Lower leg skin (tissue), 4 donors: ENCODE data around the gene CNIH3. TPM values are rescaled to one million over a fixed set of nuclear protein-coding genes. Genes with fewer than 3 reads are reported as not detected.
"Not testable (repeated sequence)": the region's sequence is repeated elsewhere in the genome, so short reads cannot be mapped to it uniquely, and the experiment has no call there.

ENCODE experiments used
- DNase-seq, 2 donors: peaks; one replicate each; pipeline ENCODE4 v3.0.0-alpha.2; 2019; ENCODE audit warnings: low spot score in 2 of 2
- H3K4me3 ChIP-seq: fragments of 200-600 bp; sonication (generic); 2 replicates; pipeline ENCODE4 v1.5.1; 2017; ENCODE audit warnings: mild to moderate bottlenecking, low read depth; ENCODE audit not compliant: poor library complexity, severe bottlenecking
- POLR2A ChIP-seq, 2 donors: fragments of 450-650 bp; IDR thresholded peaks; one replicate each; pipeline ENCODE4 v1.6.1; 2016 to 2017; ENCODE audit warnings: antibody characterized with exemption in 2 of 2, mild to moderate bottlenecking in 1 of 2, moderate library complexity in 1 of 2
- WGBS, 2 donors: methylation state at CpG; one replicate each; pipeline ENCODE4 v1.1.5; 2018; 5-methylcytosine and 5-hydroxymethylcytosine counted together
- intact Hi-C: fragments of 100-400 bp; cut with DNase I; formaldehyde crosslinking; loops from one replicate; pipeline ENCODE4 v1.15.0; 2023; ENCODE audit warnings: low total_unique reads
- total RNA-seq, 4 donors: library from RNA; depleted of rRNA; stranded (reverse); fragments of >200 nt; gene quantifications; one replicate each; pipeline ENCODE4 v1.1.0, GENCODE V29; 2016
- TF ChIP-seq, protein P1 (sequence below), 3 donors: fragments of 450-650 bp; IDR thresholded peaks; one replicate each; pipeline ENCODE4 v1.5.1; 2016; ENCODE audit warnings: antibody characterized with exemption in 3 of 3, mild to moderate bottlenecking in 3 of 3, moderate library complexity in 2 of 3

The CNIH3 gene
- total RNA-seq, 4 donors from 2014 or later: 1.4 to 5.1 (median 2.3) TPM

DNA sequence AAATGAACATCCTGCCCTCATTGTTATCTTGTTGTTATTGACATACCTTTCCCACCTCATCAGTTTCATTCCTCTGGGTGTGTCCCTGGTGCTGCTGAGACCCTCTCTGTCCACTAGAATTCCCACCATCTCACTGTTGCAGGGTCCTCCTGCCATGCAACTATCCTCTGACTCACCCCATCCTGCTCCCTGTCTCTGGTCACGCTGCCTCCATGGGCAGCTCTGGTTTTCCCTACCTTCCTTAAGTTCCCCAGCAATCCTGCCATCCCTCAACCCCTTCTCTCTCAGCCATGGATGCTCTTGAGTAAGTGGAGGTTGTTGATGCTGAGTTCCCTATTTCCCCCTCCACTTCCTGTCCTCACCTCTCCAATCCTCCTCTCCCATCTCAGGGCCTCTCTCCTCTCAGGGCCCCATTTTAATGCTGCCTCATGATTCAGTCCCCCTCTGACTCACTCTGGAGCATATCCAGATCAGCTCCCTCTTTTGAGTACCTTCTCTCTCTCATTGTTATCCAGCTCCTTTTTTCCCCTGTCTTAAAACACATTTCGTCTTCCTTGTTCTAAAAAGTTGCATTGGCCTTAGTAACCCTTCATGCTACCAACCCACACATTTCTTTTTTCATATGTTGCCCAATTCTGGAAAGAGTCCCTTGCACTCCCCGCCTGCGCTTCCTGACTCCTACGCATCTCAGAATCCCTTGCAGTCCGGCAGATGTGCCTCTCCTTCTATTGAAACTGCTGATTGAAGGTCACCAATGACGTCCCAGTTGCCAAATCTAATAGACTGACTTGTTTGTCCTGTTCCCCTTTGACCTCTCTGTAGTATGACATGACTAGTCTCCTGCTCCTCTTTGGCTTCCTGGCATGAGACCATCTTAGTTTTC, 92.0 kb downstream of the CNIH3 start:
- DNase-seq: no peak
- WGBS, 2 donors: 70 to 71% methylated on average over 7 of the region's 7 CpGs
- TF ChIP-seq POLR2A (IDR thresholded peaks at IDR 0.05): no peak
- TF ChIP-seq, protein P1, sequence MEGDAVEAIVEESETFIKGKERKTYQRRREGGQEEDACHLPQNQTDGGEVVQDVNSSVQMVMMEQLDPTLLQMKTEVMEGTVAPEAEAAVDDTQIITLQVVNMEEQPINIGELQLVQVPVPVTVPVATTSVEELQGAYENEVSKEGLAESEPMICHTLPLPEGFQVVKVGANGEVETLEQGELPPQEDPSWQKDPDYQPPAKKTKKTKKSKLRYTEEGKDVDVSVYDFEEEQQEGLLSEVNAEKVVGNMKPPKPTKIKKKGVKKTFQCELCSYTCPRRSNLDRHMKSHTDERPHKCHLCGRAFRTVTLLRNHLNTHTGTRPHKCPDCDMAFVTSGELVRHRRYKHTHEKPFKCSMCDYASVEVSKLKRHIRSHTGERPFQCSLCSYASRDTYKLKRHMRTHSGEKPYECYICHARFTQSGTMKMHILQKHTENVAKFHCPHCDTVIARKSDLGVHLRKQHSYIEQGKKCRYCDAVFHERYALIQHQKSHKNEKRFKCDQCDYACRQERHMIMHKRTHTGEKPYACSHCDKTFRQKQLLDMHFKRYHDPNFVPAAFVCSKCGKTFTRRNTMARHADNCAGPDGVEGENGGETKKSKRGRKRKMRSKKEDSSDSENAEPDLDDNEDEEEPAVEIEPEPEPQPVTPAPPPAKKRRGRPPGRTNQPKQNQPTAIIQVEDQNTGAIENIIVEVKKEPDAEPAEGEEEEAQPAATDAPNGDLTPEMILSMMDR (IDR thresholded peaks at IDR 0.05): no peak
- H3K4me3 ChIP-seq: no peak overlapping the region
- intact Hi-C loops: no loop called here

DNA sequence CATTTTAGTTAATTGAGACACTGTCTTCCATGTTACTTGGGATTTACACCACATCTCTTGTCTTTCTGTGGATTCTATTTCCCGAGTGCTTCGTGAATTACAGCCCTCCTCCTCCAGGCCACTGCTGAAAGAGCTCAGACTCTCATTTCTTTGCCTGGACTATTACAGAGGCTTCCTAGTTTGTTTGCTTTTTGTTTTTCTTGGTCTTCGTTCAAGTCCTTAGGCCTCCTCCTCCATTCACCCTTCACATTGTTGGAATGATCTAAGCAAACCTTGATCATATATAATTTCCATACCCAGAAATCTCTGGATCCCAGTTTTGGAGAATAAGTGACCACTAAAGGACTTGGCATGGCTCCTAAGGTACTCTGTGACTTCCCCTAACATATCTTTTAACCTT, 94.1 kb downstream of the CNIH3 start:
- no peak for DNase-seq
- no peak overlapping the region for H3K4me3 ChIP-seq
- 85 to 86% methylated on average over 3 of the region's 3 CpGs for WGBS, 2 donors
- intact Hi-C loops: loop anchor here (10.0 kb wide), 1 partner anchor 115 kb away; no protein-coding TSS in a partner anchor
- TF ChIP-seq, protein P1 (IDR thresholded peaks at IDR 0.05): no peak
- no peak for TF ChIP-seq POLR2A (IDR thresholded peaks at IDR 0.05)

DNA sequence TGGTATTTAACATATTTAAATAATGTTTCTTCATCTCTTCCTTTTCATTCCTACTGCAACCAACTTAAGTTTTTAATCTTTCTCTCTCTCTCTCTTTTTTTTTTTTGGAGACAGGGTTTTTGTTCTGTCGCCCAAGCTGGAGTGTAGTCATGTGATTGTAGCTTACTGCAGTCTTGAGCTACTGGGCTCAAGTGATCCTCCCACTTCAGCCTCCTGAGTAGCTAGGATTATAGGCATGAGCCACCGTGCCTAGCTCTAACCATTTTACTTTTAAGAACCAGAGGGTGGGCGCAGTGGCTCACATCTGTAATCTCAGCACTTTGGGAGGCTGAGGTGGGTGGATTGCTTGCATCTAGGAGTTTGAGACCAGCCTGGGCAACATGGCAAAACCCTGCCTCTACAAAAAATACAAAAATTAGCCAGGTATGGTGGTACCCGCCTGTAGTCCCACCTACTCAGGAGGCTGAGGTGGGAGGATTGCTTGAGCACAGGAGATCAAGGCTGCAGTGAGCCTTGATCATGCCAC, 95.2 kb downstream of the CNIH3 start:
- intact Hi-C loops: loop anchor here (10.0 kb wide), 1 partner anchor 114 kb away; no protein-coding TSS in a partner anchor
- not testable (repeated sequence) for DNase-seq, H3K4me3 ChIP-seq
- 83% methylated on average over 4 of the region's 4 CpGs for WGBS, 2 donors

DNA sequence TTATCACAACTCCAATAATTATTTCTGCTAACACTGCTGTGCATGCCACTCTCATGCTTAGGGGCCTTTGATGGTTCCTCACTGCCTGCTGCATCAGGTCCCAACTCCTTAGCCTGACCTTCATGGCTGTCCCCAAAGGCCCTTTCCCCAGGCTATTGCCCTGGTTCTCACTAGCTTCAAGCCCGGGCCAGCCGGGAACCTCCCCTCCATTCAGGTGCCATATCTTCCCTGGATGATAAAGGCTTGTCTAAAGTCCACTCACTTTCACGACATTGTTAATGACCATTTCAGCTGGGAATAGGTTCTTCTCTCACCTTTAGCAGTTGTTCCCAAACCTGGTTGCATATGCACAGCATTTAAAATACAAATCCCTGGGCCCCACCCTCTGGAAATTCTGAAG, 95.8 kb downstream of the CNIH3 start:
- no peak for TF ChIP-seq POLR2A (IDR thresholded peaks at IDR 0.05)
- TF ChIP-seq, protein P1 (IDR thresholded peaks at IDR 0.05): no peak
- 93 to 95% methylated on average over 3 of the region's 3 CpGs for WGBS, 2 donors
- intact Hi-C loops: loop anchor here (10.0 kb wide), 1 partner anchor 113 kb away; no protein-coding TSS in a partner anchor
- H3K4me3 ChIP-seq: no peak overlapping the region
- no peak for DNase-seq

DNA sequence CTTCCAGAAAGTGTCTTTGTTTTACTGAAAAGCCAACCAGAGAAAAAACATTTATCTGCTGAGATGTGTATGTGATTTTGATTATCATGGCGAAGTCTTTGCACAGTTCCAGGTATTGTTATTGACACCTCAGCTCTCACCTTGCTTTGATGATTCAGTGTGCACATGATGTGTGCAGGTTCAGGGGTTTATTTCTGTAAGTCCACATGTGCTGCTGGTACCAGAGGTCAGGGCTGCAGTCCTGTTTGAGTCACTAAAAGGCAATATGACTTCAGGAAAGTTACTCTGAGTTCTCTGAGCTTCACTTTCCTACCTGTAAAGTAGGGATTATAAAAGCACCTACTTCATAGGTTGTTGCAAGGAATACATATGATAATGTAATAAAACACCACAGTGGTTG, 97.1 kb downstream of the CNIH3 start:
- no peak overlapping the region for H3K4me3 ChIP-seq
- TF ChIP-seq, protein P1 (IDR thresholded peaks at IDR 0.05): no peak
- no peak for TF ChIP-seq POLR2A (IDR thresholded peaks at IDR 0.05)
- intact Hi-C loops: loop anchor here (10.0 kb wide), 1 partner anchor 112 kb away; no protein-coding TSS in a partner anchor
- no peak for DNase-seq
- 92 to 96% methylated on average over 1 of the region's 1 CpG for WGBS, 2 donors

DNA sequence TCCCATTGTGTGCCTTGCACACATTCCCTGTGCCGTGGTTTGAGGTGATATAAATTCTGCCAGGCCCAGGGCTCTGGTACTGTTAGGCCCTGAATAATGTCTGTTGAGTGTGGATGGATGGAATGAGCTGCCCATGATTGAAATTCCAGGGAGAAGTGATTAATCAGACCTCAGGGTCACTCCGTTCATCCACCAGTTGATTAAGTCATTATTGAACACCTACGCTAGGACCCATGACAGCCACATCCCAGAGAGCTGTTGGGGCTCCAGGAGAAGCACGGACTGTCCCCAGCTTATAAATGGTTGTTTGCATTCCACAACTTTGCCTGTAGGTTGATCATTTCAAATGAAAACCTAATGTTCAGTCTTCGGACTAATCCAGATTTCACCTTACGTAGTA, 98.4 kb downstream of the CNIH3 start:
- intact Hi-C loops: loop anchor here (10.0 kb wide), 1 partner anchor 110 kb away; no protein-coding TSS in a partner anchor

More for the DNA sequence above, 98.4 kb downstream of the CNIH3 start:
- WGBS, 2 donors: 96 to 98% methylated on average over 6 of the region's 6 CpGs
- TF ChIP-seq, protein P1 (IDR thresholded peaks at IDR 0.05): no peak
- no peak for TF ChIP-seq POLR2A (IDR thresholded peaks at IDR 0.05)
- no peak for DNase-seq
- H3K4me3 ChIP-seq: no peak overlapping the region
